ENCODE measurements around the gene MAPT. TPM values are rescaled to one million over a fixed set of nuclear protein-coding genes. Genes with fewer than 3 reads are reported as not detected.

MAPT gene
- total RNA-seq, 1 donor from 2014 or later, result 2.4 TPM

DNA sequence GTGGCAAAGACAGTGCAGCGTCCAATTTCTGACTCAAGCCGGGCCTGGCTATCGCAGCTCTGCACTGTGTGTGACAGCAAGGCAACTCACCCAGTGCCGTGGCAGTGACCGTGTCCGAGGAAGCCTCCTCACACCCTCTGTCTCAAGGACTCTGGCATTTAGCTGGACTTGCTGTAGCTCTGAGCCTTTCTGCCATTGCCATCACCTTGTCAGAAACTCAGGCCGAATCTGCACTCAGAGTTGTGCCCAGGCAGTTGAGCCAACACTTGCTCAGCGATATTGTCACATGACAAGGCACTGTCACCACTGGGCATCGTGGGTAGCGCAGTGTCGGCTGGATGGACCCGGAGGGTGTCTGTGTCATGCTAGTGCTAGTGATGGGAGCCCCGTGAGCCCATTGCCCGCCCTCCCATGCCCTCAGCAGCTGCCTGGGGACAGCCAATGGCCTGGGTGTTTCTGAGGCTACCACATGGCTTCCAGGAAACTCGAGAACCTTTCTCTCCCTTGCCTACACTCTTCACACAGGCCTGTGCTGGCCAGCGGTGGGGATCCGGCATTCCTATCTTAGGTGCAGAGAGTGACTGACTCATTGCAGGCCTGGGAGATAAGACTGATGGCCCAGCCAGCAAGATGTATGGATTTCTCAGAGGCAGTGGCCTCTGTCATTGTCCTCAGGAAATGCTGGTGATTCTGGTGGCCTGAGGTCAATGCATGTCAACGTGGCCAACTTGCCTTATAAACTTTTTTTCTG lies 82.6 kb downstream of the MAPT start:
- H3K36me3 Mint-ChIP-seq, result no peaks in the 10 kb centered on the region
- H3K9me3 Mint-ChIP-seq, result no peaks in the 10 kb centered on the region
- Histone ChIP-seq H3K4me3 (no peak overlapping the region), H3K36me3 (no peaks in the 10 kb centered on the region), H3K27me3 (no peaks in the 10 kb centered on the region), H3K4me1 (no peaks in the 10 kb centered on the region), H3K4me2 (no peak overlapping the region), H3K9ac (no peak overlapping the region), H2AFZ (replicated peaks) (no peak overlapping the region), H4K20me1 (ENCODE audit: low read depth) (no peaks in the 10 kb centered on the region), H3K79me2 (ENCODE audit: low read depth) (no peaks in the 10 kb centered on the region), H3K27ac (no peak overlapping the region), H3K9me3 (ENCODE audit: low read depth) (no peaks in the 10 kb centered on the region), H3F3A (ENCODE audit: low read depth) (no peaks in the 10 kb centered on the region)
- peaks cover 9% of the 10 kb centered on the region for H3K4me1 Mint-ChIP-seq
- no peaks in the 10 kb centered on the region for H3K27me3 Mint-ChIP-seq (ENCODE audit: insufficient read depth, low read depth)
- TF ChIP-seq EZH2phosphoT487 (IDR thresholded peaks at IDR 0.05), result no peak
- TF ChIP-seq EZH2 (IDR thresholded peaks at IDR 0.05), result no peak
- TF ChIP-seq, protein P1, sequence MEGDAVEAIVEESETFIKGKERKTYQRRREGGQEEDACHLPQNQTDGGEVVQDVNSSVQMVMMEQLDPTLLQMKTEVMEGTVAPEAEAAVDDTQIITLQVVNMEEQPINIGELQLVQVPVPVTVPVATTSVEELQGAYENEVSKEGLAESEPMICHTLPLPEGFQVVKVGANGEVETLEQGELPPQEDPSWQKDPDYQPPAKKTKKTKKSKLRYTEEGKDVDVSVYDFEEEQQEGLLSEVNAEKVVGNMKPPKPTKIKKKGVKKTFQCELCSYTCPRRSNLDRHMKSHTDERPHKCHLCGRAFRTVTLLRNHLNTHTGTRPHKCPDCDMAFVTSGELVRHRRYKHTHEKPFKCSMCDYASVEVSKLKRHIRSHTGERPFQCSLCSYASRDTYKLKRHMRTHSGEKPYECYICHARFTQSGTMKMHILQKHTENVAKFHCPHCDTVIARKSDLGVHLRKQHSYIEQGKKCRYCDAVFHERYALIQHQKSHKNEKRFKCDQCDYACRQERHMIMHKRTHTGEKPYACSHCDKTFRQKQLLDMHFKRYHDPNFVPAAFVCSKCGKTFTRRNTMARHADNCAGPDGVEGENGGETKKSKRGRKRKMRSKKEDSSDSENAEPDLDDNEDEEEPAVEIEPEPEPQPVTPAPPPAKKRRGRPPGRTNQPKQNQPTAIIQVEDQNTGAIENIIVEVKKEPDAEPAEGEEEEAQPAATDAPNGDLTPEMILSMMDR (IDR thresholded peaks at IDR 0.05), result no peak
- DNase-seq (ENCODE audit: low spot score), result no peak
- no peak overlapping the region for H3K27ac Mint-ChIP-seq
- no peak overlapping the region for H3K4me3 Mint-ChIP-seq

DNA sequence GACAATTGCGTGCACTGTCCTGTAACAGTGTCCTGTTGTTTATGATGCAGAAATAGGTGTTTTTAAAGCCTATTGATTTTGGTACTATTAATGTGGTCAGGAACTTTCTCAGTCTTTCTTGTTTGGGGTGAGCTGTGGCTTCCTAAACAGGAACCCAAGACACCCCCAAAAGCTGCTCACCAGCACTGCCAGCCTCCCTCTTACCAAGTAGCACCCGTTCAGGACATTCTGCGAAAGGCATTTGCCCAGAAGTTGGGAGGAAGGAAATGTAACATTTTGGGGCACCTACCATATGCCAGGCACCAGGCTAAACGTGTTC lies 83.1 kb downstream of the MAPT start:
- Mint-ChIP-seq H3K27ac (no peak overlapping the region), H3K36me3 (no peaks in the 10 kb centered on the region), H3K4me3 (no peak overlapping the region), H3K4me1 (peaks cover 9% of the 10 kb centered on the region), H3K9me3 (no peaks in the 10 kb centered on the region), H3K27me3 (ENCODE audit: insufficient read depth, low read depth) (no peaks in the 10 kb centered on the region)
- Histone ChIP-seq H3K79me2 (ENCODE audit: low read depth) (no peaks in the 10 kb centered on the region), H3K9ac (no peak overlapping the region), H3K4me3 (no peak overlapping the region), H3K27me3 (no peaks in the 10 kb centered on the region), H4K20me1 (ENCODE audit: low read depth) (no peaks in the 10 kb centered on the region), H3K4me2 (no peak overlapping the region), H3F3A (ENCODE audit: low read depth) (no peaks in the 10 kb centered on the region), H2AFZ (replicated peaks) (no peak overlapping the region), H3K4me1 (no peaks in the 10 kb centered on the region), H3K36me3 (no peaks in the 10 kb centered on the region), H3K27ac (no peak overlapping the region), H3K9me3 (ENCODE audit: low read depth) (no peaks in the 10 kb centered on the region)
- DNase-seq (ENCODE audit: low spot score), result no peak
- TF ChIP-seq EZH2phosphoT487 (IDR thresholded peaks at IDR 0.05) (no peak), EZH2 (IDR thresholded peaks at IDR 0.05) (no peak)
- TF ChIP-seq, protein P1 (IDR thresholded peaks at IDR 0.05), result no peak

DNA sequence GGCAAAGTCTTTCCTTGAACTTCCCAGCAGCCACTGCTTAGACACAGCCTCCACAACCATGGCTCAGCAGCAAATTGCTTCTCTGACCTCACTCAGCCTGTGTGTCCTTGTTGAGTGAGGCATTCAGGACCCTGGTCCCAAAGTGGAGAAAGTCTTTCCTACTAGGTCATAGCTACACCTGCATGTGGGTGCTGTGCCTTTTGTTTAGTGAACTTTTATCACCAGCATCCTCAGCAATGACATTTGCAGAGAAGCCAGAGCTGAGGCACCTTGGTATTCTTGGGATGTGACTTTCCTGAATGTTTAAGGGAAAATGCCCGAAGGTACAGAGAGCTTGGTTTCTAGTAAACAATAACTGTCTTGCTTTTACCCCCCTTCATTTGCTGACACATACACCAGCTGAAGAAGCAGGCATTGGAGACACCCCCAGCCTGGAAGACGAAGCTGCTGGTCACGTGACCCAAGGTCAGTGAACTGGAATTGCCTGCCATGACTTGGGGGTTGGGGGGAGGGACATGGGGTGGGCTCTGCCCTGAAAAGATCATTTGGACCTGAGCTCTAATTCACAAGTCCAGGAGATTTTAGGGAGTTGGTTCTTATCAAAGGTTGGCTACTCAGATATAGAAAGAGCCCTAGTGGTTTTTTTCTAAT lies 83.7 kb downstream of the MAPT start:
- no peak overlapping the region for H3K4me3 ChIP-seq
- no peaks in the 10 kb centered on the region for H3K79me2 ChIP-seq (ENCODE audit: low read depth)
- H2AFZ ChIP-seq (replicated peaks), result no peak overlapping the region
- no peak overlapping the region for H3K4me2 ChIP-seq
- H3K4me1 Mint-ChIP-seq, result peaks cover 9% of the 10 kb centered on the region
- no peaks in the 10 kb centered on the region for H3K27me3 Mint-ChIP-seq (ENCODE audit: insufficient read depth, low read depth)
- H3K9me3 Mint-ChIP-seq, result no peaks in the 10 kb centered on the region
- no peaks in the 10 kb centered on the region for H3K36me3 Mint-ChIP-seq
- H3K4me1 ChIP-seq, result no peaks in the 10 kb centered on the region
- H3K4me3 Mint-ChIP-seq, result no peak overlapping the region
- no peaks in the 10 kb centered on the region for H3K27me3 ChIP-seq
- no peak overlapping the region for H3K9ac ChIP-seq
- no peaks in the 10 kb centered on the region for H3F3A ChIP-seq (ENCODE audit: low read depth)
- H3K36me3 ChIP-seq, result no peaks in the 10 kb centered on the region
- DNase-seq (ENCODE audit: low spot score), result no peak
- H4K20me1 ChIP-seq (ENCODE audit: low read depth), result no peaks in the 10 kb centered on the region
- no peak for TF ChIP-seq EZH2phosphoT487 (IDR thresholded peaks at IDR 0.05)
- TF ChIP-seq, protein P1 (IDR thresholded peaks at IDR 0.05), result no peak
- TF ChIP-seq EZH2 (IDR thresholded peaks at IDR 0.05), result no peak
- no peaks in the 10 kb centered on the region for H3K9me3 ChIP-seq (ENCODE audit: low read depth)
- no peak overlapping the region for H3K27ac Mint-ChIP-seq
- H3K27ac ChIP-seq, result no peak overlapping the region
